ENCODE measurements around the gene ATOX1.

GRCh38 chr5:151786468-151786867 is 28.0 kb upstream of the ATOX1 start:
- no peak for TF ChIP-seq CTCF (IDR thresholded peaks at IDR 0.05)
- TF ChIP-seq POLR2A (IDR thresholded peaks at IDR 0.05) = no peak

All from esophagus squamous epithelium (tissue), 4 donors.